Measurements from ENCODE around the gene EXOC2. TPM values are rescaled to one million over a fixed set of nuclear protein-coding genes. Genes with fewer than 3 reads are reported as not detected.

Gene EXOC2
- total RNA-seq, 1 donor from 2014 or later, result 11.4 TPM

DNA sequence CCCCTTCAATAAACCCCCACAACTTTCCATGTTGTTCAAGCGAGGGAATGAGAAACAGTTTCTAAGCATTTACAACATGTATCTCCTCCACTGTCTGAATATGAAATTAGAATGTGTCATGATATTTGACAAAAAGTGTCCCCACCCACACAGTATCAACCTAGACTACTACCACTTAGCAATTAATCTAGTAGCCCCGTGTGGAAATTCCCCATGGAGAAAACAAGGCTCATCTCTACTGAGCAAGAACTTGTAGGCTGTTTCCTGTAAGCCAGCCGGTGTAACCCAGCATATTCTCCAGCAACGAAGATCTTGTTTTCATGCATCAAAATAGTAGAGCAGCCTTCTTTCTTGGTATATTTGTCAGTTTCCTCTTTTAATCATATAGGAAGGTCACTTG lies 186.4 kb downstream of the EXOC2 start:
- Histone ChIP-seq H3K27me3 (no peaks in the 10 kb centered on the region), H3K36me3 (peaks cover 0 to 20% of the 10 kb centered on the region in 2 donors), H3K4me3 (no peak overlapping the region), H3K4me1 (no peaks in the 10 kb centered on the region), H3K27ac (no peak overlapping the region), H3K9me3 (no peaks in the 10 kb centered on the region)
- no peak for TF ChIP-seq CTCF (IDR thresholded peaks at IDR 0.05)
- no peak for DNase-seq (ENCODE audit: low spot score in 2 of 2)
- intact Hi-C loops (cut with DNase I), result no loop called here

DNA sequence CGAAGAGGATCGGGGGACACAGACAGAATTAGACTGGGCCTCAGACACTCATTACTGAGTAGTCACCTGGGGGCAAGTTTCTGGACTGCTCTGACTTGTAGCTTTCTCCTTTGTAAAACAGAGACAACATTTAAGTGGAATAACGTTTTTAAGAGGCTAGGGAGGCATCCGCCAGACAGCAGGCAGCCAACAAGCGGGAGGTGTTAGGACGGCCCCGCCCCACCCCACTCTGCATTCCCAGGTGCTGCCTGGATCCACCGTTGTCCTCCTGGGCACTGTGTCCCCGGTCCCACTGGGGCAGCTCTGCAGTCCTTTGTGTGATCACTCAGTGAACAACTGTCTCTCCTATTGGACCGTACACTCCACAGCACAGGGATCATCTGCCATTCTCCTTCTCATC lies 187.6 kb downstream of the EXOC2 start:
- no peaks in the 10 kb centered on the region for H3K27me3 ChIP-seq

GRCh38 chr6:504446-504980 lies 188.4 kb downstream of the EXOC2 start:
- intact Hi-C loops (cut with DNase I), result no loop called here
- Histone ChIP-seq H3K4me3 (no peak overlapping the region), H3K27me3 (no peaks in the 10 kb centered on the region), H3K36me3 (peaks cover 0 to 20% of the 10 kb centered on the region in 2 donors), H3K4me1 (no peaks in the 10 kb centered on the region), H3K9me3 (no peaks in the 10 kb centered on the region), H3K27ac (no peak overlapping the region)
- no peak for DNase-seq (ENCODE audit: low spot score in 2 of 2)
- no peak for TF ChIP-seq CTCF (IDR thresholded peaks at IDR 0.05)

More for the DNA sequence above, 187.6 kb downstream of the EXOC2 start:
- H3K4me3 ChIP-seq, result no peak overlapping the region
- intact Hi-C loops (cut with DNase I), result no loop called here
- no peak for DNase-seq (ENCODE audit: low spot score in 2 of 2)
- peaks cover 0 to 20% of the 10 kb centered on the region in 2 donors for H3K36me3 ChIP-seq
- H3K9me3 ChIP-seq, result no peaks in the 10 kb centered on the region
- no peak overlapping the region for H3K27ac ChIP-seq
- no peak for TF ChIP-seq CTCF (IDR thresholded peaks at IDR 0.05)
- H3K4me1 ChIP-seq, result no peaks in the 10 kb centered on the region

- H3K4me3 ChIP-seq, result no peak overlapping the region
- peaks cover 0 to 20% of the 10 kb centered on the region in 2 donors for H3K36me3 ChIP-seq
- no peaks in the 10 kb centered on the region for H3K9me3 ChIP-seq
- no peak for DNase-seq (ENCODE audit: low spot score in 2 of 2)
- intact Hi-C loops (cut with DNase I), result no loop called here
- no peak overlapping the region for H3K27ac ChIP-seq
- H3K4me1 ChIP-seq, result no peaks in the 10 kb centered on the region
- no peak for TF ChIP-seq CTCF (IDR thresholded peaks at IDR 0.05)
- H3K27me3 ChIP-seq, result no peaks in the 10 kb centered on the region
These were observed 189.2 kb downstream of the EXOC2 start for GRCh38 chr6:503610-504362.

DNA sequence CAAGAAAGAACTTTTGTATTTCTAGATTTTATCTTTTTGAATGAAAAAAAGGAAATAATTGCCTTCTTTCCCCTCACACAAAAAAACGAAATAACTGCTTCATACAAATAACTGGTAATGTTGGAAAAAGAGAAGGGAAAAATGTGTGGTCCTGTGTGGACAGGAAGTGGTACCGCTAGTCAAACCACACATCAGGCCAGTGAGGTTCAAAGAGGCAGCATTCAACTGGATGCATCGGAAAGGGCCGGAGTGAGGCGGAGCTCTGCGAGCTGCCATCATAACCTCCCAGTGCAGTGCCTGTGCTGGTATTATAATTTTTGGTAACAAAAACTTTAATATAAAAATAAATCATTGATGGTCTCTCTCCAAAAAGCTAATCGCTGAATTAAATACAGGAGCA lies 190.2 kb downstream of the EXOC2 start:
- no peak for DNase-seq (ENCODE audit: low spot score in 2 of 2)
- intact Hi-C loops (cut with DNase I), result no loop called here
- no peak for TF ChIP-seq CTCF (IDR thresholded peaks at IDR 0.05)
- no peaks in the 10 kb centered on the region for H3K9me3 ChIP-seq
- peaks cover 0 to 20% of the 10 kb centered on the region in 2 donors for H3K36me3 ChIP-seq
- no peak overlapping the region for H3K27ac ChIP-seq
- H3K27me3 ChIP-seq, result no peaks in the 10 kb centered on the region
- H3K4me3 ChIP-seq, result no peak overlapping the region
- no peaks in the 10 kb centered on the region for H3K4me1 ChIP-seq
